Astrocyte (in vitro differentiated cells and primary cell): ENCODE results near the gene LRMDA. TPM values are rescaled to one million over a fixed set of nuclear protein-coding genes. Genes with fewer than 3 reads are reported as not detected.

Experiments
- DNase-seq: peaks from one replicate; pipeline ENCODE4 v3.0.0-alpha.2; 2010; ENCODE audit warnings: low read depth
- FAIRE-seq: peaks from 2 replicates; lab custom pipeline; 2011; peaks lifted over from hg19 to GRCh38; lab: Jason Lieb, UNC
- H2AFZ ChIP-seq: 2 replicates; pipeline ENCODE4 v1.6.0; 2012; ENCODE audit warnings: low read depth, low read length, inconsistent platforms
- H3K27ac ChIP-seq: 2 replicates; pipeline ENCODE4 v1.5.1; 2011; ENCODE audit warnings: low read depth, low read length, inconsistent platforms
- H3K27me3 ChIP-seq: 2 replicates; pipeline ENCODE4 v1.6.0; 2011; ENCODE audit warnings: low read length, inconsistent platforms; ENCODE audit not compliant: insufficient read depth
- H3K36me3 ChIP-seq: 2 replicates; pipeline ENCODE4 v1.5.1; 2011; ENCODE audit warnings: low read length, inconsistent platforms; ENCODE audit not compliant: insufficient read depth
- H3K4me1 ChIP-seq: 2 replicates; pipeline ENCODE4 v1.5.1; 2011; ENCODE audit warnings: low read length, inconsistent platforms; ENCODE audit not compliant: insufficient read depth
- H3K4me2 ChIP-seq: 2 replicates; pipeline ENCODE4 v1.6.0; 2012; ENCODE audit warnings: low read length, inconsistent platforms
- H3K4me3 ChIP-seq: 2 replicates; pipeline ENCODE4 v1.5.1; 2011; ENCODE audit warnings: low read depth, mild to moderate bottlenecking, low read length, inconsistent platforms; ENCODE audit not compliant: insufficient read depth
- H3K79me2 ChIP-seq: 2 replicates; pipeline ENCODE4 v1.6.0; 2012; ENCODE audit warnings: mild to moderate bottlenecking, low read length, inconsistent platforms; ENCODE audit not compliant: insufficient read depth
- H3K9ac ChIP-seq: 2 replicates; pipeline ENCODE4 v1.6.0; 2012; ENCODE audit warnings: mild to moderate bottlenecking, low read length, inconsistent platforms
- H3K9me3 ChIP-seq: 2 replicates; pipeline ENCODE4 v1.5.1; 2012; ENCODE audit warnings: low read depth, mild to moderate bottlenecking, low read length, inconsistent platforms; ENCODE audit not compliant: insufficient read depth
- H4K20me1 ChIP-seq: 2 replicates; pipeline ENCODE4 v1.6.0; 2012; ENCODE audit warnings: low read length, inconsistent platforms; ENCODE audit not compliant: insufficient read depth
- H3K27ac Mint-ChIP-seq: one replicate; pipeline ENCODE4 v1.8.0; 2021; ENCODE audit warnings: mild to moderate bottlenecking, mixed read lengths; ENCODE audit not compliant: unreplicated experiment
- H3K27me3 Mint-ChIP-seq: one replicate; pipeline ENCODE4 v1.8.0; 2021; ENCODE audit warnings: low read depth, mixed read lengths; ENCODE audit not compliant: unreplicated experiment
- H3K36me3 Mint-ChIP-seq: one replicate; pipeline ENCODE4 v1.8.0; 2021; ENCODE audit warnings: low read depth, mixed read lengths; ENCODE audit not compliant: unreplicated experiment
- H3K4me1 Mint-ChIP-seq: one replicate; pipeline ENCODE4 v1.8.0; 2021; ENCODE audit warnings: low read depth, mixed read lengths; ENCODE audit not compliant: unreplicated experiment
- H3K4me3 Mint-ChIP-seq: one replicate; pipeline ENCODE4 v1.8.0; 2021; ENCODE audit warnings: mild to moderate bottlenecking, moderate library complexity, mixed read lengths; ENCODE audit not compliant: unreplicated experiment
- H3K9me3 Mint-ChIP-seq: one replicate; pipeline ENCODE4 v1.8.0; 2021; ENCODE audit warnings: mild to moderate bottlenecking, mixed read lengths; ENCODE audit not compliant: unreplicated experiment
- EZH2 ChIP-seq: IDR thresholded peaks from 2 replicates; pipeline ENCODE4 v1.6.1; 2012; ENCODE audit warnings: mild to moderate bottlenecking, low read length, inconsistent platforms; ENCODE audit not compliant: insufficient read depth
- total RNA-seq: library from RNA; stranded (reverse); gene quantifications from 2 replicates; pipeline ENCODE4 v1.2.1, GENCODE V29; 2021
- TF ChIP-seq, protein P1 (sequence below): IDR thresholded peaks from 2 replicates; pipeline ENCODE4 v1.5.1; 2011; ENCODE audit warnings: low read depth, mild to moderate bottlenecking, inconsistent platforms, low read length, moderate library complexity; ENCODE audit not compliant: insufficient read depth

LRMDA gene
- total RNA-seq, 1 donor from 2014 or later, result 2.7 TPM

- H3K79me2 ChIP-seq, result no peaks in the 10 kb centered on the region
- no peaks in the 10 kb centered on the region for H3K27me3 ChIP-seq
- no peak overlapping the region for H3K27ac ChIP-seq
- no peaks in the 10 kb centered on the region for H3K4me1 ChIP-seq
- Mint-ChIP-seq H3K36me3 (no peaks in the 10 kb centered on the region), H3K27me3 (no peaks in the 10 kb centered on the region), H3K4me1 (peaks cover 5% of the 10 kb centered on the region), H3K4me3 (no peak overlapping the region), H3K27ac (no peak overlapping the region), H3K9me3 (no peaks in the 10 kb centered on the region)
- no peaks in the 10 kb centered on the region for H4K20me1 ChIP-seq
- no peaks in the 10 kb centered on the region for H3K9me3 ChIP-seq
- no peak overlapping the region for H3K4me3 ChIP-seq
- no peak overlapping the region for H3K4me2 ChIP-seq
- no peak for FAIRE-seq
- no peaks in the 10 kb centered on the region for H3K36me3 ChIP-seq
- H3K9ac ChIP-seq, result no peak overlapping the region
- no peak overlapping the region for H2AFZ ChIP-seq
- TF ChIP-seq EZH2, result no peak
- TF ChIP-seq, protein P1, sequence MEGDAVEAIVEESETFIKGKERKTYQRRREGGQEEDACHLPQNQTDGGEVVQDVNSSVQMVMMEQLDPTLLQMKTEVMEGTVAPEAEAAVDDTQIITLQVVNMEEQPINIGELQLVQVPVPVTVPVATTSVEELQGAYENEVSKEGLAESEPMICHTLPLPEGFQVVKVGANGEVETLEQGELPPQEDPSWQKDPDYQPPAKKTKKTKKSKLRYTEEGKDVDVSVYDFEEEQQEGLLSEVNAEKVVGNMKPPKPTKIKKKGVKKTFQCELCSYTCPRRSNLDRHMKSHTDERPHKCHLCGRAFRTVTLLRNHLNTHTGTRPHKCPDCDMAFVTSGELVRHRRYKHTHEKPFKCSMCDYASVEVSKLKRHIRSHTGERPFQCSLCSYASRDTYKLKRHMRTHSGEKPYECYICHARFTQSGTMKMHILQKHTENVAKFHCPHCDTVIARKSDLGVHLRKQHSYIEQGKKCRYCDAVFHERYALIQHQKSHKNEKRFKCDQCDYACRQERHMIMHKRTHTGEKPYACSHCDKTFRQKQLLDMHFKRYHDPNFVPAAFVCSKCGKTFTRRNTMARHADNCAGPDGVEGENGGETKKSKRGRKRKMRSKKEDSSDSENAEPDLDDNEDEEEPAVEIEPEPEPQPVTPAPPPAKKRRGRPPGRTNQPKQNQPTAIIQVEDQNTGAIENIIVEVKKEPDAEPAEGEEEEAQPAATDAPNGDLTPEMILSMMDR, result no peak
- DNase-seq, result no peak
Measured at GRCh38 chr10:76358743-76359395, 927.4 kb downstream of the LRMDA start.

DNA sequence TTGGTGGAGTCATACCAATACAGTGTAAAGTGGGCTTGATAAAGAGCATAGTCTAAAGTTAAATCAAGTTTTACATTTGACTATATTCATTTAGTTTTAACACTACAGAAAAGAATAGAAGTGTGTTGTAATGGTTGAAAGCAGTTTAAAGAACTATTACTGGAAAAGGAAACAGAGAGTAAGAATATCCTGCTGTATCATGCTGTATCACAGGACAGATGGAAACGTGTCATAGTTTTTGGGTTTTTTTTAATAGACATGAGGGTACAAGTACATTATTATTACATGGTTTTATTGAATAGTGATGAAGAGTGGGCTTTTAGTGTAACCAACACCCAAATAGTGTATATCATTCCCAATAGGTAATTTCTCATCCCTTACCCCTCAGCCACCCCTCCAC is 944.3 kb downstream of the LRMDA start:
- Histone ChIP-seq H3K79me2 (no peaks in the 10 kb centered on the region), H3K36me3 (no peaks in the 10 kb centered on the region), H2AFZ (no peak overlapping the region), H3K4me1 (no peaks in the 10 kb centered on the region), H3K9me3 (no peaks in the 10 kb centered on the region), H3K9ac (no peak overlapping the region), H3K4me3 (no peak overlapping the region), H3K4me2 (no peak overlapping the region), H3K27ac (no peak overlapping the region), H3K27me3 (no peaks in the 10 kb centered on the region), H4K20me1 (no peaks in the 10 kb centered on the region)
- no peak for DNase-seq
- FAIRE-seq, result no peak
- H3K4me3 Mint-ChIP-seq, result no peak overlapping the region
- no peaks in the 10 kb centered on the region for H3K27me3 Mint-ChIP-seq
- no peaks in the 10 kb centered on the region for H3K4me1 Mint-ChIP-seq
- no peaks in the 10 kb centered on the region for H3K36me3 Mint-ChIP-seq
- TF ChIP-seq, protein P1, result no peak
- TF ChIP-seq EZH2, result no peak
- no peaks in the 10 kb centered on the region for H3K9me3 Mint-ChIP-seq
- H3K27ac Mint-ChIP-seq, result no peak overlapping the region

DNA sequence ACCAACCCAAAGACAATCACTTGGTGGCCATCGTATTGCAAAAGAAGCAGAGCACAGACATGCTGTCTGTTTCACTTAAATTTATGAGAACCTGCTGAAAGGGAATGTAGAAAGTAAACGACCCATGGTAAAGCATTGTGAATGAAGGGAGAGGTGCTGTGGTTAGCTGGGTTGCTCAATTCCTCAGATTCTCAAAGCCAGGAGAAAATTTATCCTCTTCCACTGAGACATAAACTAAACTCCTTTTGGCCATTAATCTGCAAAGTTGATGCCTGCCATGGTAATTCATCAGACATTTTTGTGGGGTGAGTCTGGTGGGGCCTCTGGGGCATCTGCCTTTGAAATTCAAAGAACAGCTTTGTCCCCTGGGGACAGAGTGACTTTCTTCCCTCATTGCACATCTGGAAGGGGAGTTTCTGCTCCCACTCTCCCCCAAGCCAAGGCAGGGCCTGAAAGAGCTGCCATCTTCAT is 951.0 kb downstream of the LRMDA start:
- no peaks in the 10 kb centered on the region for H3K27me3 Mint-ChIP-seq
- H3K27ac Mint-ChIP-seq, result peak overlapping the region; percentile 96
- H2AFZ ChIP-seq, result no peak overlapping the region
- H3K36me3 ChIP-seq, result no peaks in the 10 kb centered on the region
- TF ChIP-seq, protein P1, result no peak
- TF ChIP-seq EZH2, result no peak
- H3K36me3 Mint-ChIP-seq, result no peaks in the 10 kb centered on the region
- H3K79me2 ChIP-seq, result no peaks in the 10 kb centered on the region
- H3K27ac ChIP-seq, result peak overlapping the region; percentile 26
- no peaks in the 10 kb centered on the region for H4K20me1 ChIP-seq
- DNase-seq (peak; percentile 94), FAIRE-seq (no peak)
- H3K9me3 Mint-ChIP-seq, result peaks cover 4% of the 10 kb centered on the region
- H3K4me2 ChIP-seq, result peak overlapping the region; percentile 3
- H3K4me3 Mint-ChIP-seq, result no peak overlapping the region
- H3K4me3 ChIP-seq, result no peak overlapping the region
- H3K9me3 ChIP-seq, result no peaks in the 10 kb centered on the region
- H3K4me1 ChIP-seq, result peaks cover 9% of the 10 kb centered on the region
- H3K4me1 Mint-ChIP-seq, result peaks cover 16% of the 10 kb centered on the region
- no peaks in the 10 kb centered on the region for H3K27me3 ChIP-seq
- no peak overlapping the region for H3K9ac ChIP-seq
